Vagina (tissue), 2 donors: ENCODE measurements around the gene MARCHF9. TPM values are rescaled to one million over a fixed set of nuclear protein-coding genes. Genes with fewer than 3 reads are reported as not detected.

Experiments used
- DNase-seq, 2 donors: peaks; one replicate each; pipeline ENCODE4 v3.0.0-alpha.2; 2017; ENCODE audit errors: extremely low spot score in 2 of 2
- H3K27ac ChIP-seq: fragments of 200-600 bp; sonication (generic); one replicate; pipeline ENCODE4 v1.5.1; 2019
- H3K27me3 ChIP-seq: fragments of 200-600 bp; sonication (generic); one replicate; pipeline ENCODE4 v1.5.1; 2019
- H3K36me3 ChIP-seq, 2 donors: fragments of 200-600 bp; sonication (generic); one replicate each; pipeline ENCODE4 v1.5.1; 2017 to 2019
- H3K4me1 ChIP-seq: fragments of 200-600 bp; sonication (generic); one replicate; pipeline ENCODE4 v1.5.1; 2019
- H3K4me3 ChIP-seq, 2 donors: fragments of 200-600 bp; sonication (generic); 1 replicate in 1 of 2; 2 replicates in 1 of 2; pipeline ENCODE4 v1.5.1; 2016 to 2019
- H3K9me3 ChIP-seq: fragments of 200-600 bp; sonication (generic); one replicate; pipeline ENCODE4 v1.5.1; 2019
- CTCF ChIP-seq, 3 experiments: fragments of 450-650 bp in 2 of 3; fragments of 200-600 bp in 1 of 3; sonication (generic) in 1 of 3; IDR thresholded peaks; one replicate each; pipeline ENCODE4 v1.5.1; 2017 to 2019; ENCODE audit warnings: antibody characterized with exemption in 3 of 3, mild to moderate bottlenecking in 2 of 3, moderate library complexity in 2 of 3
- POLR2A ChIP-seq, 2 donors: fragments of 450-650 bp; IDR thresholded peaks; one replicate each; pipeline ENCODE4 v1.6.1; 2017; ENCODE audit warnings: antibody characterized with exemption in 2 of 2, mild to moderate bottlenecking in 2 of 2, moderate library complexity in 2 of 2
- POLR2AphosphoS5 ChIP-seq, 2 donors: sonication (generic); formaldehyde crosslinking; IDR thresholded peaks; one replicate each; pipeline ENCODE4 v1.9.0; 2017; ENCODE audit warnings: antibody characterized with exemption in 2 of 2, mild to moderate bottlenecking in 2 of 2, low read depth in 1 of 2; ENCODE audit not compliant: insufficient read depth in 1 of 2
- intact Hi-C: fragments of 100-400 bp; cut with DNase I; formaldehyde crosslinking; loops from one replicate; pipeline ENCODE4 v1.15.1; 2023
- total RNA-seq: library from RNA; depleted of rRNA; stranded (reverse); fragments of >200 nt; gene quantifications from one replicate; pipeline ENCODE4 v1.2.3, GENCODE V29; 2016

The MARCHF9 gene
- total RNA-seq, 1 donor from 2014 or later = 8.3 TPM

DNA sequence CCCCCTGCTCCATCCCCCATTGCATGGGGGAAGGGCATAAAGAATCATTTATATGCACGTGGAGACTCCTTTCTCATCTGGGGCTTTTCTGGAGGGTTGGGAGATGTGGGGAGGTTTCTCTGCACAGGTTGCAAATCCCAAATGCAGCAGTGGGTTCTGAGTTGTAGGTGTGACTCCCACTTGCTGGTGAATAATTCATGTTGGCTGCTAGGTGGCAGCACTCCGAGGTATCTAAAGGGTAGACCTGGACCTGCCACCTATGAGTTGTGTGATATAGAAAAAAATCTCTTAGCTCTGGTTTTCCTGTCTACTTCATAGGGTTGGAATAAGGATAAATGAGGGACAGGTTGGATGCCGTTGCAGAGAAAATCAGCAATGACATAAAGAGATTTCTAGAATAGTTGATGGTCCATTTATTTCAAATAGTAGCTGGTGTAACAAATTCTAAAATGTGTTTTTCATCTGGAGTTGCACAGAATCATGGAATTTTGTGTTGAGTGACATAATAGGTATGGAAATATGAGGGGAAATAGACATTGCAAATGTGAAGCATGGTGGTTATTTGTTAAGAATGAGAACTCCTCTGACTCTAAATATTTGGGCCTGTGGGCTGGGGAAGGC lies 4.6 kb downstream of the MARCHF9 start:
- H3K4me3 ChIP-seq = no peak overlapping the region
- TF ChIP-seq POLR2A (IDR thresholded peaks at IDR 0.05) (no peak), POLR2AphosphoS5 (IDR thresholded peaks at IDR 0.05; ENCODE audit: insufficient read depth in 1 of 2, low read depth in 1 of 2) (no peak), CTCF (IDR thresholded peaks at IDR 0.05) (no peak)
- H3K4me1 ChIP-seq = peaks cover 17% of the 10 kb centered on the region
- no peaks in the 10 kb centered on the region for H3K9me3 ChIP-seq
- intact Hi-C loops = no loop called here
- H3K27me3 ChIP-seq = peaks cover 10% of the 10 kb centered on the region
- no peaks in the 10 kb centered on the region for H3K36me3 ChIP-seq
- no peak for DNase-seq
- no peak overlapping the region for H3K27ac ChIP-seq

- intact Hi-C loops = no loop called here
- TF ChIP-seq CTCF (IDR thresholded peaks at IDR 0.05) (no peak), POLR2A (IDR thresholded peaks at IDR 0.05) (no peak)
- no peak overlapping the region for H3K27ac ChIP-seq
Measured at GRCh38 chr12:57760347-57760982, 5.6 kb downstream of the MARCHF9 start.

GRCh38 chr12:57761391-57761998 lies 6.6 kb downstream of the MARCHF9 start:
- DNase-seq = no peak
- Histone ChIP-seq H3K27me3 (peaks cover 20% of the 10 kb centered on the region), H3K4me1 (peaks cover 24% of the 10 kb centered on the region), H3K36me3 (no peaks in the 10 kb centered on the region), H3K9me3 (no peaks in the 10 kb centered on the region), H3K27ac (no peak overlapping the region), H3K4me3 (no peak overlapping the region)
- intact Hi-C loops = no loop called here
- TF ChIP-seq POLR2AphosphoS5 (IDR thresholded peaks at IDR 0.05; ENCODE audit: insufficient read depth in 1 of 2, low read depth in 1 of 2) (no peak), CTCF (IDR thresholded peaks at IDR 0.05) (no peak), POLR2A (IDR thresholded peaks at IDR 0.05) (no peak)

More at GRCh38 chr12:57760347-57760982, 5.6 kb downstream of the MARCHF9 start:
- no peak for DNase-seq
- Histone ChIP-seq H3K4me1 (peaks cover 23% of the 10 kb centered on the region), H3K36me3 (no peaks in the 10 kb centered on the region), H3K4me3 (no peak overlapping the region), H3K27me3 (peaks cover 15% of the 10 kb centered on the region), H3K9me3 (no peaks in the 10 kb centered on the region)

GRCh38 chr12:57762463-57762862 lies 7.6 kb downstream of the MARCHF9 start:
- intact Hi-C loops = no loop called here
- Histone ChIP-seq H3K9me3 (no peaks in the 10 kb centered on the region), H3K4me3 (no peak overlapping the region), H3K27ac (no peak overlapping the region), H3K27me3 (peaks cover 20% of the 10 kb centered on the region), H3K36me3 (no peaks in the 10 kb centered on the region), H3K4me1 (peaks cover 26% of the 10 kb centered on the region)
- no peak for DNase-seq
- TF ChIP-seq POLR2AphosphoS5 (IDR thresholded peaks at IDR 0.05; ENCODE audit: insufficient read depth in 1 of 2, low read depth in 1 of 2) (no peak), CTCF (IDR thresholded peaks at IDR 0.05) (no peak), POLR2A (IDR thresholded peaks at IDR 0.05) (no peak)
